Left forelimb (tissue), 1 donor: ENCODE measurements around the gene COX5A.

Experiments used
- DNase-seq: peaks from one replicate; pipeline ENCODE4 v3.0.0-alpha.2; 2018; ENCODE audit warnings: low spot score

COX5A gene

GRCh38 chr15:74937590-74938371 lies at the start of gene COX5A:
Gene COX5A, minus strand, starts transcription at chr15:74938073. Its CDS starts 59 bp downstream, at chr15:74938014.
- DNase-seq: peak; percentile 96

GRCh38 chr15:74983725-74984231 lies 45.9 kb upstream of the COX5A start:
- DNase-seq: no peak

DNA sequence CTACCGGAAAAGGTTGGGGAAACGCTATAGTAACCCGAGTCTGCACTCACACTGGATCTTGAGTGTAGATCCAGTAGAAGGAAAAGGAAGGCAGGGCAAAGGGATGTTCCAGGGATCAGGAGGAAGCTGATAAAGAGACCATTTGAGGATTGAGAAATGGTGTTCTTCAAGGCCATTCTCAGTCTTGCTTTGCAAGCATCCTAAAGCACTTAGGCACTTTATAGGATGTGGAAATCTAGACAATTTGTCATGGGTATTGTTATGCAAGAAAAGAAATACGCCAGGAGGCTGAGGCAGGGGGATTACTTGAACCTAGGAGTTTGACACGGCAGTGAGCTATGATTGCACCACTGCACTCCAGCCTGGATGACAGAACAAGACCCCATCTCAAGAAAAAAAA lies 44.3 kb upstream of the COX5A start:
- no peak for DNase-seq

DNA sequence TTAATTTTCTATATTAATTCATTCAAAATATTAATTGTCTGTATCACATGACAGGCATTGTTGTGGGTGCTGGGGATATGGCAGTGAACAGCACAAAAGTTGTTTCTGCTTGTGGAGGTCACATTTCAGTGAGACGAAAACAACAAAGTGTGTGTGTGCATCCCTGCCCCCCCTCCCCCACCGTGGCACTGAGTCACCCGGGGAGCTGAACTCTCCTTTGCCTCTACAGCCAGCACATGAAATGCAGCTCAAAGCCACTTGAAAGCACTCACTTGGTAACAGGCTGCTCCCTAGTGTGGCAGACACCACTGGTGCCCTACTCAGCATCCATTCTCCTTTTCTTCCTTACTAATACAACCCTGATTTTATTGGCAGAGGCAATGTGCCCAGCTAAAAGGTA lies 40.6 kb upstream of the COX5A start:
- no peak for DNase-seq

GRCh38 chr15:74978077-74978476 lies 40.2 kb upstream of the COX5A start:
- no peak for DNase-seq

DNA sequence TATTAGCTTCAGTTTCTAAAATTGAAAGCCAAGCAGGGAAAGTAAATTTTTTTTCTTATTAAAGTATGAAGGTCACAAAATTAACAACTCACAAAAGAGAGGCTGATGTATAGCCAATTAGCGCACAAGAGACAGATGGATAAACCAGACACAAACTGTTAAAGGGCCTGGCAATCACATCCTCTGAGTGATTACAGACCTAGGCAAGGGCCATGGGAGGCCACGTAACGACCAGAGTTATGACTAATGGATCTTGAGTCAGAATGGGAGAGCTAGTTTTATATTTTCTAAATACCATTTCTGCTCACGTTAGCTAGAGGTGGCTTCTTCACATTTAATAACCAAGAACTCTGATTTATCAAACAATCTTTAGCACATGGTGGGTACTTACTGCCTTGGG lies 39.7 kb upstream of the COX5A start:
- no peak for DNase-seq

DNA sequence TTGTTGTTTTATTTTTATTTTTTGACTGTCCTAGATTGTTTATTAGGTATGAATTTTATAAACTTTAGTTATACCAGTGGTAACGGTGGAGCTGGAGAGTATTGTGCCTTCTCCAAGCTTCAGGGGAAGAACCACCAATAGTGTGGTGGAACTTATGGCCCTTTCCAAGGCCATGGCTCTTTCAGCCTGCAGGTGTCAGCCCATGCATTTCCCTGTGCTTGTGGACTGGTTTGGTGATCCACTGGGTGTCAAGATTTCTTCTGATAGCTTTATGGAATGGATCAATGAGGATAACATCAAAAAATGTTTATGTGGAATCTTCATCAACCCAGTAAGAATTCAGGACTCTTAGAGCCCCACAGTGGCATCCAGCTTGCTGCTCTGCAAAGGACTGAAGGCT lies 38.3 kb upstream of the COX5A start:
- no peak for DNase-seq

GRCh38 chr15:74967670-74968069 lies 29.8 kb upstream of the COX5A start:
- no peak for DNase-seq

- DNase-seq: no peak
Measured at GRCh38 chr15:74964794-74965193, 26.9 kb upstream of the COX5A start.

DNA sequence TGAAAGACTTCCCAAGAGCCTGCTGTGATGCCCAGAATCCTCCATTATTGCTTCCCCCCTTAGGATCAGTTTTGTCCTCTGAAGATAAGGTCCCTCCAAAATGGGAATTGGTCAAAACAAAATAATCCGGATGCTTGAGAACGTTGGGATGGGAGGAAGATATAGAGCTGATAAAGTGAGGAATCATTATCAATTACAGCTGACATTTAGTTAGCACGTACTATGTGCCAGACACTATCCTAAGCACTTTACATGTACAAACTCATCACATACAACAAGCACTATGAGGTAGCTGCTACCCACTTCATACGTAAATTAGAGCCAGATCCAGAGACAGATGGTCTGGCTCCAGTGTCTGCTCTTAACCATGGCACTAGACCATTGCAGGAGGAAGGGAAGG lies 25.3 kb upstream of the COX5A start:
- no peak for DNase-seq

DNA sequence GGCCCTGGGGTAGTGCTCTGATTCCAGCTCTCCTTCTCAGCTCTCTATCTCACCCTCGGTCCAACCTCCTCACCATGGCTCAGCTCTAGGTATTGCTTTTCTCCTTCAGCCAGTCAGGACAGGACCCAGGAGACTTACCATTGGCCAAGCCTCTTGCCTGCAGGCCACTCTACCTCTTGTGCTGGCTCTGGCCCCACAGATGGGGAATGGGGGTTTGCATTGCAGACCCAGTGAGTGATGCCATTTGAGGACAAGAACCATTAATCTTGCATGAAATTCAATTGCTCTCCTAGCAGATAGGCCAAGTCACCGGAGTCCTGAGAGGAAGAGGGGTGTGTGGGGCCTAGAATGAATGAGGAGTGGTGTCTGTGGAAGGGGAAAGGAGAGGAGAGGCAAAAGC lies 24.8 kb upstream of the COX5A start:
- no peak for DNase-seq

- DNase-seq: no peak
Measured at GRCh38 chr15:74962219-74962618, 24.3 kb upstream of the COX5A start.

GRCh38 chr15:74961616-74962015 lies 23.7 kb upstream of the COX5A start:
- no peak for DNase-seq

GRCh38 chr15:74960995-74961588 lies 23.2 kb upstream of the COX5A start:
- no peak for DNase-seq

DNA sequence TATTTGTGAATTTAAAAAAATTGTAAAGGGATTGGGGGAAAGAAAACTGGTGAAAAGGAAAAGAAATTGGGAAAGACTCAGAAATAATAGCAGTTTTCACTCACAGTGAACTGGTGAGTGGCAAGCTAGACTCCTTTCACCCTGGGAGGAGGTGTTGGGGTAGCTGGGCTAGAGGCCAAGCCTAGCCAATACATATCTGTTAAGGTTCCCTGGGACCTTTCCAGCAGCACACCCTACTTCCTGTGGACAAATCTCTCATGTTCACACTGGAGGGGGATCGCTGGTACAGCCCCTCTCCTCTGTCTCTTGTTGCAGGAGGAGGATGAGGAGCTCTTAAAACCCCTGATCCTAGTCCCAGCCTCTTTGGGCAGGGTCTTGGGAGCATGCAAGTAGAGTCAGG lies 22.4 kb upstream of the COX5A start:
- DNase-seq: no peak

- no peak for DNase-seq
Measured at GRCh38 chr15:74959586-74959939, 21.7 kb upstream of the COX5A start.

- no peak for DNase-seq
Measured at GRCh38 chr15:74958908-74959585, 21.2 kb upstream of the COX5A start.

DNA sequence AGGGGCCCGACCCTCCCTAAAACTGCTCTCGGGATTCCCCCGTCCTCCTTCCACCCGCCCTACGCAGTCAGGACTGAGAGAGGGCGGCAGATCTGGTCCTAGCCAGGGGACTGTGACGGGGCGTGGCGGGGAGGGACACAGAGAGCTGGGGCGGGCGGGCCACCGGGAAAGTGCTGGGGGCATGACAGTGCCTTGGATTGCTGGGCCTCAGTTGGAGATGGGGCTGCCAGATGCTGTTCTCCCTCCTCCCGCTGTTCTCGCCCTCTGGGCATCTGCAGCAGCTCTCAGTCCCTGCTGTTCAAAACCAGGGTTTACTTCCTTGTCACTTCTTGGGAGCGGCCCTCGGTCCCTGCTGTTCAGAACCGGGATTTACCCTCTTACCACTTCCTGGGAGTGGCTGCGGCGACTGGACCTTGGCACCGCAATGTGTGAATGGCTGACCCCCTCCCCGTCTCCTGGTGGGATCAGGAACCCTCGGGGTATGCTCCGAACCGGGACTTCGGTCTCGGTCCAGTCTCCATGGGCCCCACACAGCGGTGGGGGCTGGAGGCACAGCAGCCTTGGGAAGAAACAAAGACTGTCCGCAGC lies 20.5 kb upstream of the COX5A start:
- DNase-seq: no peak

GRCh38 chr15:74957476-74958035 lies 19.7 kb upstream of the COX5A start:
- no peak for DNase-seq

DNA sequence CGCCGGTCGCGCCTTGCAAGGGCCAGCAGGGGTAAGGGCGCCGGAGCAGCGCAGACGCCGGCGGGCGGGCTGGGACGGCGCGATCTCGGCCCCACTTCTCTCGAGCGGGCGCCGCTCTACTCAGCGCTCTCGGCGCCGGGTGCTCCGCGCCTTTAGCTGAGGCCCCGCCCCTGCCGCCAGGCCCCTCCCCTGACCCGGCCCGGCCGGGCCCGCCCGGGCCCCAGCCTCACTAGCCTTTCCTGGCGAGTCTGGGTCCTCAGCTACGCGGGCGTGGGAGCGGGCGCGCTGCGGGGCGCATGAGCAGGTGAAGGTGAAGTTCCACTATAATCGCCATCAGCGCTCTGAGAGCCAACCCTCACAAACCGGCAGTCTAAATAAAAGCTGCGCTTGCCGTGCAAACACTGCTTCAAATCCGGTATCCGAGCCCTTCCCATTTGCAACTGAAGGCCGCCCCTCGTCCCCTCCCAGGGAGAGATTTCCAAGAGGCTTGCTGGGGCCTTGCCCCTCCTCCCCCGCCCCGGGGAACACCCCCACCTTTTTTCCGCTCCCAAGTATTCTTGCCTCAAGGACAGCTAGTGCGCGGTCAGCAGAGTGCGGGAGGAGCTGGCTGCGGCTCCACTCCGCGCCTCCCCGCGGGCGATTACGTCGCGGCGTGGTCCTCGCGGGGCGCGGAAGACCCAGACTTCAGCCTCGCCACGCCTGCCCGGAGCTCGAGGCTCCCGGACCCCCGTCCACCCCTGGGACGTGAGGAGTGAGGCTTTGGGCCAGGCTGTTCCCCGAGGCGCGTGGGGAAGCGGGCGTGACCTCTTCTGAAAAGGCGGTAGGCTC lies 19.0 kb upstream of the COX5A start, which contains the start of gene RPP25:
Gene RPP25, minus strand, starts transcription at position 125 of the 828 bp plus-strand sequence. CDS start 189 bp downstream, outside the sequence.
- peak; percentile 77 for DNase-seq
